Testis (tissue), 3 donors: ENCODE results near the gene SEPTIN5. TPM values are rescaled to one million over a fixed set of nuclear protein-coding genes. Genes with fewer than 3 reads are reported as not detected.

ENCODE experiments used
- DNase-seq: peaks from one replicate; pipeline ENCODE4 v3.0.0-alpha.2; 2019
- H3K27ac ChIP-seq, 2 donors: fragments of 200-600 bp; sonication (generic); one replicate each; pipeline ENCODE4 v1.5.1; 2019
- H3K27me3 ChIP-seq: fragments of 200-600 bp; sonication (generic); one replicate; pipeline ENCODE4 v1.5.1; 2019
- H3K36me3 ChIP-seq: fragments of 200-600 bp; sonication (generic); one replicate; pipeline ENCODE4 v1.5.1; 2017; ENCODE audit warnings: low read depth; ENCODE audit errors: missing control alignments
- H3K4me1 ChIP-seq: fragments of 200-600 bp; sonication (generic); one replicate; pipeline ENCODE4 v1.5.1; 2019
- H3K4me3 ChIP-seq, 2 donors: fragments of 200-600 bp; sonication (generic); one replicate each; pipeline ENCODE4 v1.5.1; 2017 to 2019
- H3K9me3 ChIP-seq: fragments of 200-600 bp; sonication (generic); one replicate; pipeline ENCODE4 v1.5.1; 2017
- POLR2A ChIP-seq: fragments of 450-650 bp; IDR thresholded peaks from one replicate; pipeline ENCODE4 v1.6.1; 2017; ENCODE audit warnings: antibody characterized with exemption, mild to moderate bottlenecking, moderate library complexity
- WGBS, 2 donors: methylation state at CpG; one replicate each; pipeline ENCODE4 v1.1.5; 2018; 5-methylcytosine and 5-hydroxymethylcytosine counted together
- intact Hi-C: fragments of 100-400 bp; cut with DNase I; formaldehyde crosslinking; loops from one replicate; pipeline ENCODE4 v1.15.1; 2023; ENCODE audit warnings: low total_unique reads
- polyA plus RNA-seq: library from polyadenylated mRNA; stranded (reverse); fragments of 350-450 nt; fragmentation: Illumina TruSeq; extraction: RNeasy Lipid Tissue Mini Kit (QIAGEN cat#74804); gene quantifications from one replicate; pipeline ENCODE4 v1.2.3, GENCODE V29; 2014; ENCODE audit warnings: low read depth, low replicate concordance; ENCODE audit not compliant: insufficient read depth
- total RNA-seq, 2 donors: library from RNA; depleted of rRNA; stranded (reverse); fragments of >200 nt; gene quantifications; one replicate each; pipeline ENCODE4 v1.2.3, GENCODE V29; 2016
- TF ChIP-seq, protein P1 (sequence below), 3 experiments: fragments of 450-650 bp in 2 of 3; fragments of 200-600 bp in 1 of 3; sonication (generic) in 1 of 3; IDR thresholded peaks; one replicate each; pipeline ENCODE4 v1.5.1; 2016 to 2019; ENCODE audit warnings: antibody characterized with exemption in 3 of 3, mild to moderate bottlenecking in 2 of 3, moderate library complexity in 1 of 3

The SEPTIN5 gene
- total and polyA plus RNA-seq, 3 donors from 2014 or later, result 33.9 to 89.3 (median 68.9) TPM

DNA sequence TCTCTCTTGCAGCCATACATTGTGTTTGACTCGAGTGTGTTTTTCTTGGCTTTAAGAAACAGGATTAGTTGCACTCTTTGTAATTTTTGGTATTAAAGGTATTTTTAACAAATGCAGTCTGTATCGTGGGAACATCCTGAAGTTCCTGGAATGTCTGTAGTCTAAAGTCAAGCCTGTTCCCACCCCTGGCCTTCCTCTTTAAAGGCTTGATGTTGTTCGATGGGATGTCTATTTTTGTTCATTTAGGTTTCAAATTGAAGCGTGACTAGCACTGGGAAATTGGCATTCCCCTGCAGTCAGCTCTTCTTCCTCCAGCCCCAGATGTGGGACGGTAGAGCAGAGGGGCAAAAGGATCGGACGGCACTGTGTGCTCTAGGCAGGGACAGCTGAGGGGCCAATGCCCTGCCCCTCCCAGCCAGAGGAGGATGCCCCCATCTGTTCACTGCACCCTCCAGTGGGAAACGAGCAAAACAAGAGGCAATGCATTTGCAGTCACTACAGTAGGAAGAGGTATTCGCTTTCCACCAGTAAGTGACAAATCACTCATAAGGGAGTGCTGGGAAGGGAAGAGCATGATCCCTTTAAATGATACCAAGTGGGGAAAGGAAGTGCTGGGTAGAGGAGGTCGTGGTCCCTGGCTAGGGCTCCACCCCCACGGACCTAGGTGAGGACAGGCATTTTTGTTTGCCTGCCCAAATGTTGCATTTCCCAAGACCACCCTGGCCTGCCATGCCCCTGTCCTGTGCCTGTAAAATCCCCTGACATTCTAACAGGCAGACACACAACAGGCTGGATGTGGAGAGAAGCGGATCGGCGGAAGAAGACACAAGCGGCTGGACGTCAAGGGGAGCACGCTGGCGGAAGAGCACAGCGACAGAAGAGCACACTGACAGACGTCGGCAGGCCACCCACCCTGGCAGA, 47.4 kb upstream of the SEPTIN5 start:
- Histone ChIP-seq H3K4me1 (peaks cover 11% of the 10 kb centered on the region), H3K27ac (no peak overlapping the region), H3K27me3 (no peaks in the 10 kb centered on the region), H3K36me3 (no peaks in the 10 kb centered on the region), H3K9me3 (no peaks in the 10 kb centered on the region), H3K4me3 (peak overlapping the region; percentile 13 to 24)
- intact Hi-C loops, result no loop called here
- WGBS, 2 donors, result 56 to 61% methylated on average over 20 to 21 of the region's 21 CpGs
- no peak for DNase-seq
- TF ChIP-seq, protein P1, sequence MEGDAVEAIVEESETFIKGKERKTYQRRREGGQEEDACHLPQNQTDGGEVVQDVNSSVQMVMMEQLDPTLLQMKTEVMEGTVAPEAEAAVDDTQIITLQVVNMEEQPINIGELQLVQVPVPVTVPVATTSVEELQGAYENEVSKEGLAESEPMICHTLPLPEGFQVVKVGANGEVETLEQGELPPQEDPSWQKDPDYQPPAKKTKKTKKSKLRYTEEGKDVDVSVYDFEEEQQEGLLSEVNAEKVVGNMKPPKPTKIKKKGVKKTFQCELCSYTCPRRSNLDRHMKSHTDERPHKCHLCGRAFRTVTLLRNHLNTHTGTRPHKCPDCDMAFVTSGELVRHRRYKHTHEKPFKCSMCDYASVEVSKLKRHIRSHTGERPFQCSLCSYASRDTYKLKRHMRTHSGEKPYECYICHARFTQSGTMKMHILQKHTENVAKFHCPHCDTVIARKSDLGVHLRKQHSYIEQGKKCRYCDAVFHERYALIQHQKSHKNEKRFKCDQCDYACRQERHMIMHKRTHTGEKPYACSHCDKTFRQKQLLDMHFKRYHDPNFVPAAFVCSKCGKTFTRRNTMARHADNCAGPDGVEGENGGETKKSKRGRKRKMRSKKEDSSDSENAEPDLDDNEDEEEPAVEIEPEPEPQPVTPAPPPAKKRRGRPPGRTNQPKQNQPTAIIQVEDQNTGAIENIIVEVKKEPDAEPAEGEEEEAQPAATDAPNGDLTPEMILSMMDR (IDR thresholded peaks at IDR 0.05), result no peak
- no peak for TF ChIP-seq POLR2A

DNA sequence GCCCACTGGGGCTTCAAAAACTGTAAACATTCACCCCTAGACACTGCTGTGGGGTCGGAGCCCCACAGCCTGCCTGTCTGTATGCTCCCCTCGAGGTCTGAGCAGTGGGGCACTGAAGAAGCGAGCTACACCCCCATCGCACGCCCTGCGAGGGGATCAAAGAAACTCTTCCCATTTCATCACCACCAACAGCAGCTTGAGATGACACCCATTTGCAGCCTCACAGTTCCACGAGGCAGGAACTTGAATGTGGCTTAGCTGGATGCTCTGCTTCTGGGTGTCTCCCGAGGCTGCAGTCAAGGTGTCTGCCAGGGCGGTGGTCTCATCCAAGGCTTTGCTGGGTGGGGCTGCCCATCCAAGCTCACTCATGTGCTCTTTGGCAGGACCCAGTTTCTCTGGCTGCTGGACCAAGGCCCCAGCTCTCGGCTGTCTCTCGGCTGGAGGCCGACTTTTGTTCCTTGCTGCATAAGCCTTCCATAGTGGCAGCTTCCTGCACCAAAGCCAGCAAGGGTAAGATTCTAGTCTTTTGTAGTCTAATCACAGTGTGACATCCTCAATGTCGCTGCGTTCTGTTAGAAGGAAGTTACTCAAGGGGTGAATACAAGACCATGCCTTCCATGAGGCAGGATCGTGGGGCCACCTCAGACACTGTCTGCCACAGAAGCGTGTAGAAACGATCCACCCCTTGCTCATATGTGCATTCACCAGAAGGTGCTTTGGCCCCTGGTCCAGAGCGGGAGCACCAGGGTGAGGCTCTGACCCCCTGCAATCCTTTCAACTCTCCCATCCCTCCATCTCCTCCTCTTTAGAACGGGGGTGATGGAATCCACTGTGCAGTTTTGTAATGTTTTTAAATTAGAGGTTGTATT, 46.2 kb upstream of the SEPTIN5 start:
- no peak for TF ChIP-seq POLR2A
- TF ChIP-seq, protein P1 (IDR thresholded peaks at IDR 0.05), result no peak
- peak overlapping the region in 1 of 2 donors; percentile 24 for H3K4me3 ChIP-seq
- H3K4me1 ChIP-seq, result peaks cover 11% of the 10 kb centered on the region
- no peaks in the 10 kb centered on the region for H3K27me3 ChIP-seq
- no peaks in the 10 kb centered on the region for H3K36me3 ChIP-seq
- intact Hi-C loops, result no loop called here
- WGBS, 2 donors, result 60 to 86% methylated on average over 16 to 19 of the region's 19 CpGs
- no peak overlapping the region for H3K27ac ChIP-seq
- no peak for DNase-seq
- H3K9me3 ChIP-seq, result no peaks in the 10 kb centered on the region

DNA sequence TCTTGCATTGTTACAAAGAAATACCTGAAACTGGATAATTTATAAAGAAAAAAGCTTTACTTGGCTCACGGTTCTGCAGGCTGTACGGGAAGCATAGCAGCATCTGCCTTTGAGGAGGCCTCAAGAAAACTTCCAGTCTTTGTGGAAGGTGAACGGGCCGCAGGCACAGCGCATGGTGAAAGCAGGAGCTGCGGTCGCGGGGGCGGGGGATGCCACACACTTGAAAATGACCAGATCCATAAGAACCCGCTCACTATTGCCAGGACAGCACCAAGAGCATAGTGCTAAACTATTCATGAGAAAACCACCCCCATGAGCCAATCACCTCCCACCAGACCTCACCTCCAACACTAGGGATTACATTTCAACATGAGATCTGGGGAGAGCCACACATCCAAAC, 45.6 kb upstream of the SEPTIN5 start:
- H3K9me3 ChIP-seq, result no peaks in the 10 kb centered on the region
- DNase-seq, result no peak
- intact Hi-C loops, result no loop called here
- H3K36me3 ChIP-seq, result no peaks in the 10 kb centered on the region
- 84 to 93% methylated on average over 10 of the region's 10 CpGs for WGBS, 2 donors
- no peak for TF ChIP-seq POLR2A
- TF ChIP-seq, protein P1 (IDR thresholded peaks at IDR 0.05), result no peak
- no peaks in the 10 kb centered on the region for H3K27me3 ChIP-seq
- H3K27ac ChIP-seq, result no peak overlapping the region
- H3K4me1 ChIP-seq, result peaks cover 5% of the 10 kb centered on the region
- H3K4me3 ChIP-seq, result no peak overlapping the region

DNA sequence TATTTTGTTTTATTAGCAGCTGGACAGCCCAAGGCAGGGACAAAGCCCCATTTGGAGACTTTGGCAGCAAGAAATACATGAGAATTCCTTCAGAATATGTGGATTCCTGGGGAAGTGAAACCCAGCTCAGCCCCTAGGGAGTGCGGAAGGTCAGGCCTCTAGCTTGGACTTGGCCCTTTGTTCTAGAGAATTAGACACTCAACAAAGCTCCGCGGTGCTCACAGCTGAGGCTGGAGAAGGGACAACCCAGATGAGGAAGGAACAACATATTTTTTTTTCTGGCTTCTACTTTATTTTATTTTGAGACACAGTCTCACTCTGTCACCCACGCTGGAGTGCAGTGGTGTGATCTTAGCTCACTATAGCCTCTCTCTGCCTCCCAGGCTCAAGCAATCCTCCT, 44.7 kb upstream of the SEPTIN5 start:
- H3K4me1 ChIP-seq, result peaks cover 3% of the 10 kb centered on the region
- 45 to 58% methylated on average over 4 of the region's 4 CpGs for whole genome bisulfite sequencing, 2 donors
- intact Hi-C loops, result no loop called here

More for the DNA sequence above, 44.7 kb upstream of the SEPTIN5 start:
- peak overlapping the region in 1 of 2 donors; percentile 41 for H3K27ac ChIP-seq
- H3K36me3 ChIP-seq, result no peaks in the 10 kb centered on the region
- H3K4me3 ChIP-seq, result no peak overlapping the region
- H3K9me3 ChIP-seq, result no peaks in the 10 kb centered on the region
- no peak for TF ChIP-seq POLR2A
- TF ChIP-seq, protein P1 (IDR thresholded peaks at IDR 0.05), result no peak
- H3K27me3 ChIP-seq, result no peaks in the 10 kb centered on the region
- DNase-seq, result peak; percentile 49
